HG03108 (cell line): ENCODE measurements around the gene SBK1.

ENCODE experiments used
- ATAC-seq: cut with Tn5 transposase; IDR thresholded peaks from one replicate; pipeline ENCODE4 v1.9.1; 2021; ENCODE audit warnings: moderate library complexity; ENCODE audit not compliant: unreplicated experiment

SBK1 gene

GRCh38 chr16:28280881-28281836 is 11.2 kb upstream of the SBK1 start:
- no peak for ATAC-seq

GRCh38 chr16:28282045-28282444 is 10.3 kb upstream of the SBK1 start:
- no peak for ATAC-seq

GRCh38 chr16:28283173-28283572 is 9.2 kb upstream of the SBK1 start:
- ATAC-seq: no peak

GRCh38 chr16:28283798-28284577 is 8.3 kb upstream of the SBK1 start:
- no peak for ATAC-seq

- ATAC-seq: no peak
Measured at GRCh38 chr16:28285649-28286048, 6.7 kb upstream of the SBK1 start.

DNA sequence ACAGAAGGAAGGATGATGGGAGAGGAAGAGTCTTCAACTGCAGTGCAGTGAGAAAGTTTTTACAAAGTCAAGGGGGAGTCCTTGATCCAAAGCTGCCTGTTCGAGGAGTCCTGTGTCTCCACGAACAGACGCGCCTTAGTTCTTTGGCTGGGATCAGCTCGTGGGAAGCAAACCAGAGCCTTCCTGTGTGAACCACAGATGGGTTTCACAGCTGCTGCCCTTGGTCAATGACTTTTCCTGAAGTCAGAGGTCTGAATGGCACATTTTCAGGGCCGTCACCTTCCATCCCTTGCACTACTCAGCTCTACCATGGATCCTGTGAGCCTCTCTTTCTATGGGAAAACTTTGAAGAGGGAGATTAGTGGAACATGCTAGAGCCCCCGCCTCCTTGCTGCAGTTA is 4.2 kb upstream of the SBK1 start:
- ATAC-seq: no peak

GRCh38 chr16:28289048-28289447 is 3.3 kb upstream of the SBK1 start:
- ATAC-seq: no peak

DNA sequence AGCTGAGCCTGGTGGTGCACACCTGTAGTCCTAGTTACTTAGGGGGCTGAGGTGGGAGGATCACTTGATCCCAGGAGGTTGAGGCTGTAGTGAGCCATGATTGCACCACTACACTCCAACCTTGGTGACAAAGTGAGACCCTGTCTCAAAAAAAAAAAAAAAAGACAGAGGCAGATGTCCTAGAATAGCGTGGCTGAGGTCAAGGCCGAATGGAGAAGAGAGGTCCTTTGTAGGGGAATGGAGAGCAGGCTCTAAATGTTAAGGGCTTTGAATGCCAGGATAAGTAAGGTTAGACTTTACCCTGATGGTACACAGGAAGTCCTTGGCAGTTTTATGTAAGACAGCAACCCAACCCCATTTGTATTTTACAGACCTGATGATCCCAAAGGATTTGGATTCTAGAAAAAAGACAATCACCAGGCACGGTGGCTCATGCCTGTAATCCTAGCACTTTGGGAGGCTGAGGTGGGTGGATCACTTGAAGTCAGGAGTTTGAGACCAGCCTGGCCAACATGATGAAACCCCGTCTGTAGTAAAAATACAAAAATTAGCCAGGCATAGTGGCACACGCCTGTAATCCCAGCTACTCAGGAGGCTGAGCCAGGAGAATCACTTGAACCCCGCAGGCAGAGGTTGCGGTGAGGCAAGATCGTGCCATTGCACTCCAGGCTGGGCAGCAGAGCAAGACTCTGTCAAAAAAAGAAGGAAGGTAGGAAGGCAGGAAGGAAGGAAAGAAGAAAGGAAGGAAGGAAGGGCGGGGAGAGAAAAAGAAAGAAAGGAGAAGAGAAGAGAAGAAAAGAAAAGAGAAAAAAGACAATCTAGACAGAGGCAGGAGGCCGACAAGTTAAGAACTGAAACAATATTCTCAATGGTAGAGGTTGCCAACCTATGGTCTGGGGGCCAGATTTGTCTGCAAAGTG is 2.1 kb upstream of the SBK1 start:
- no peak for ATAC-seq

- ATAC-seq: no peak
Measured at GRCh38 chr16:28290859-28291254, 1.5 kb upstream of the SBK1 start.

DNA sequence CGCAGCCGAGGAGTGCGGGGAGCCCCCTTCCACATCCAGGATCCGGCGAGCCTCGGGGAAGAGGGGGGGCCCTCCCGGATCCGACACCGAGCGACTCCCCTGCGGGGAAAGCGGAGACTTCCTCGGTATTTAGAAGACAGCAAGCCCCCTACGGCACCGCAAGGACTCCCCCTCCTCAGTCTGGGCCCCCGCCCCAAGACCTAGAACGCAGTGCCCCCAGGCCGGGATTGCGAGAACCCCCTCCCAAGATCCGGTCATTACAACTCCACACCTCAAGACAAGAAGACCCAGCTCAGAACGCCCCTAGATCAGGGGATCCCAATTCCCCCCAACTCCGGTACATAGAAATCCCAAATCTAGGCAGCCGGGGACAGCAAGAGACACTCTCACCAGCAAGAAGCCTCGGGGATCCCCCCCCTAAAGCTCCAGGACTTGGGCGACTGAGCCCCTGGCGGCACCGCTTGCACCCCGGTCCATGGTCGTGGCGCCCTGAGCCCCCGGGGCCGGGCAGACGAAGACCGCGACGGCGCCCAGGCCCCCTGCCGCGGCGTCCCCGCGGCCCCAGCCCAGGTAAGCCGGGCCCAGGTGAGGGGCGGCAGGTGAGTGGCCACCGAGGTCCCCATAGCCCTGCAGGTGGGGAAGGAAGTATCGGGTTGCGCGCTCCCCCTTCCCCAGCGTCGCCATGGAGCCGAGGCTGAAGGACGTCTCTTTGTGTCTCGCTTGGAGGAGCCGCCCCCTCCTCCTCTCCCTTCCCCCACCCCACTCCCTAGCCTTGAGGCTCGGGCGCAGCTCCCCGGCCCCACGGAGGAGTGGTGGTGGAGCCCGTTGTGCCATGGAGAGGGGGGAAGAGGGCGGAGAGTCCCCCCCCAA is 641 bp downstream of the SBK1 start:
- no peak for ATAC-seq

DNA sequence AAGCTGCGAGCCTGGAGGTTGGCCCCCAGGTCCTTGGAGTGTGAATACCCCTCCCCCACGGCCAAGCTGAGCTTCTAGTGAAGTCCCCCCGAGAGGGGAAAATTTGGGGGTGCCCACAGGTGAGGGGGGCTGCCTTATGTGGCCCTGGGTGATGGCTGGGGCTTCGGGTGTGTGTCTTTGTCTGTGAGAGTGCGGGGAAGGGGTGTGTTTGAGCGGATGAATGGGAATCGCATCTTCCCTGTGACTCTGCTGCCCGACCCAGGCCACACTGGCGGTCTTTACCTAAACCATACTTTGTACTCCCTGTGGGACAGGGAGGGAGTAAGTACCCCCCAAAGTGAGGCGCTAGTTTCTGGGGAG is 1.3 kb downstream of the SBK1 start:
- no peak for ATAC-seq

GRCh38 chr16:28294201-28294600 is 1.9 kb downstream of the SBK1 start:
- ATAC-seq: no peak

DNA sequence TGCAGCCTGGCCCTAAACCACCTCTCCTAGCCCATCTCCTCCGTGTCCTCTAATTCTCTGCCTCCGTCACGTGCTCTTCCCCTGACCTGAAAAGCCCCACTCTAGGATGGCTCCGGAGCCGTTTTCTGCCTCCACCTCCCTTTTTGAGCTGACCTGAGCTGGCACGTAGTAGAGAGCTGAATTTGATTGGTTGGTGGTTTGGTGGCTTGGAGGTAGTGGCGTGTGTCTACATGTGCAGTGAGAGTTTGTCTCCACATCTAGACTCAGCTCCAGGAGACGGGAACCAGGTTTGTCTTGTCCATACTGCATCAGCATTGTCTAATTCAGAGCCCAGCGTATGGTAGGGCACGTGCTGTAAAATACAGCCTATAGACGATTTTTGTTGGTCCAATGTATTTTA is 3.0 kb downstream of the SBK1 start:
- ATAC-seq: no peak

- no peak for ATAC-seq
Measured at GRCh38 chr16:28297308-28297707, 5.0 kb downstream of the SBK1 start.

GRCh38 chr16:28297784-28298510 is 5.6 kb downstream of the SBK1 start:
- no peak for ATAC-seq

DNA sequence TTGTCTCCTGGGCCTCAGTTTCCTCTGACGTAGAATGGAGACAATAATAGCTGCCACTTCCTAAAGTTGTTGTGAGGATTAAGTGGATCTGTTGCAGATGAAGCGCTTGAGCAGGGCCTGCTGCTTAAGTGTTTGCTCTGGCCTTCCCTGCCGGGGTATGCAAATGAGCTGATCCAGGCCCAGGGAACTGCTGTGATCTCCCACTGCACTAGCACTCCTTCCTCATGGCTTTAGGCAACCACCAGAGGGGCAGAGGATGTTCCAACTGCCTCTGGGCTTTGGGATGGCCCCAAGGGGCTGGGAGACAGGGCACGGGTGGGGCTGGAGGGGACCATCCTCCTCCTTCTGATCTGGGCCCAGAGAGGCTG is 6.2 kb downstream of the SBK1 start:
- ATAC-seq: no peak

- ATAC-seq: no peak
Measured at GRCh38 chr16:28300327-28300726, 8.0 kb downstream of the SBK1 start.

DNA sequence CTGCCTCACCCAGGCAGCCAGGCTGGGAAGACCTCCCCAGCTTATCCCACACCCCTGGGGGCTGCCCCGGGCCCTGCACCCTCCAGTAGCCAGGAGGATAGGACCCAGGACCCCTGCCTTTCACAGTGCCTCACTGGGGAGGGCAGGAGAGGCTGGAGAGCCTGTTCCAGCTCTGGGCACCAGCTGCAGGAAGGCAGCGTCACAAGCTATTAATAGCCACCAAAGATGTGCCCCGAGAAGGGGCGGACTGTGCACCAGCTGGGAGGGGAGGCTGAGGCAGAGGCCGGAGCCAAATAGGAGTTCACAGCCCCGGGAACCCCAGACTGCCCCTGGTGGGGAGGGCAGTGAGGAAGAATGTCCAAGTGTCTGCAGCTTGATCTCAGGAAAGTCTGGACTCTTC is 8.8 kb downstream of the SBK1 start:
- ATAC-seq: no peak

GRCh38 chr16:28301620-28302019 is 9.3 kb downstream of the SBK1 start:
- ATAC-seq: no peak

DNA sequence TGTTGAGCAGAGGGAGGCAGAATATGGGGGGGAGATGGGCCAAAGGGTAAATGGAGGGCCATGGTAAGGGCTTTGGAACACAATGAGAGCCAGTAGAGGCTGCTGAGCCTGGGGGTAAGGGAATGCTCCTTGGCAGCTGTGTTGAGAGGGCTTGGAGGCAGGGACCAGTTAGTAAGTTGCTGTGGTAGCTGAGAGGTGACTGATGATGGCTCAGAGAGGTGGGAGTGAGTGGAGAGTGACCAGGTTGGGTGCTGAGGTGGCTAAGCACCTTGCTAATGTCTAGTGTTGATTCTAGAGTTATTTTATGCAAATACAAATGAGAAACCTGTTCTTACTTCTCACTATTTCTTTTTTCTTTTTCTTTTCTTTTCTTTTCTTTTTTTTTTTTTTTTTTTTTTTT is 10.8 kb downstream of the SBK1 start:
- ATAC-seq: no peak
